SK-MEL-5 (cell line): ENCODE results near the gene CAPN10. TPM values are rescaled to one million over a fixed set of nuclear protein-coding genes. Genes with fewer than 3 reads are reported as not detected.

Experiments used
- DNase-seq: peaks from one replicate; pipeline ENCODE4 v3.0.0-alpha.2; 2016; ENCODE audit warnings: low read depth, low spot score
- in situ Hi-C: cut with HindIII; loops from 2 replicates; pipeline ENCODE4 v1.10.0; 2016; ENCODE audit warnings: low sequenced_read_pairs, high pct_unique_total_duplicates, low pct_unique_long_range_greater_than_20kb
- total RNA-seq: library from RNA; depleted of rRNA; stranded (reverse); fragments of >200 nt; shearing (Covaris generic); gene quantifications from 2 replicates; pipeline ENCODE4 v1.2.3, GENCODE V29; 2014

Gene CAPN10
- total RNA-seq, 1 experiment from 2014 or later: 20.7 TPM

DNA sequence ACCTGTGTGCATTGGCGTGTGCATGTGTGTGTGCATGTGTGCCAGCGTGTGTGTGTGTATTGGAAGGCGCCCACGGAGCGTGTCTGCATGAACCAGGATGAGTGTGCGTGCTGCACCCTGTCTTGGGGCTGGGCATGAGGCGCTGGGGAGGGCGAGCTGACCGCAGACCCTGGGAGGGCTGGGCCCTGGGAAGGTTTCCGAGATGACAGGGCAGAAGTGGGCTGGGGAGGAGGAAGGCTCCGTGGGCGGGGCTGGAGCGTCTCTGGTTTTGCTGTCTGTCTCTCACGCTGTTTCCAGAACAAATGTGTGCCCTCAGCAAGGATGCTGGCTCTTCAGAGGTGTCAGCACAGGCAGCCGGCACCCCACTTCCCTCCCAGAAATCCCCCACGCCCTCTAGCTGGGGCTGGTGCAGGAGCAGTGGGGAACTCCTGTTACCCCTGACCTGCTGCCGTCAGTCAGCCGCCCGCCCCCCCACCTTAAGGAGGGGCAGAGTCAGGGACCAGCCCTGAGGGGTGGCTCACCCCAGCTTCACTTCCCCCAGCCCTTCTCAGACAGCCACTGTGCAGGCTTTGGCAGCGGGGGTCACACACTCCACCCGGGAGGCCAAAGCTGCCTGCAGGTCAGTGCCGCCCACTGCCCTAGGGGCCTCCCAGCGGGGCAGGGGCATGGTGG lies 38.6 kb downstream of the CAPN10 start, which contains the start of gene GPR35:
Gene GPR35, plus strand, starts transcription at position 531 of the 672 bp plus-strand sequence. CDS start 4,473 bp downstream, outside the sequence.
- DNase-seq: no peak
- in situ Hi-C loops: no loop called here

DNA sequence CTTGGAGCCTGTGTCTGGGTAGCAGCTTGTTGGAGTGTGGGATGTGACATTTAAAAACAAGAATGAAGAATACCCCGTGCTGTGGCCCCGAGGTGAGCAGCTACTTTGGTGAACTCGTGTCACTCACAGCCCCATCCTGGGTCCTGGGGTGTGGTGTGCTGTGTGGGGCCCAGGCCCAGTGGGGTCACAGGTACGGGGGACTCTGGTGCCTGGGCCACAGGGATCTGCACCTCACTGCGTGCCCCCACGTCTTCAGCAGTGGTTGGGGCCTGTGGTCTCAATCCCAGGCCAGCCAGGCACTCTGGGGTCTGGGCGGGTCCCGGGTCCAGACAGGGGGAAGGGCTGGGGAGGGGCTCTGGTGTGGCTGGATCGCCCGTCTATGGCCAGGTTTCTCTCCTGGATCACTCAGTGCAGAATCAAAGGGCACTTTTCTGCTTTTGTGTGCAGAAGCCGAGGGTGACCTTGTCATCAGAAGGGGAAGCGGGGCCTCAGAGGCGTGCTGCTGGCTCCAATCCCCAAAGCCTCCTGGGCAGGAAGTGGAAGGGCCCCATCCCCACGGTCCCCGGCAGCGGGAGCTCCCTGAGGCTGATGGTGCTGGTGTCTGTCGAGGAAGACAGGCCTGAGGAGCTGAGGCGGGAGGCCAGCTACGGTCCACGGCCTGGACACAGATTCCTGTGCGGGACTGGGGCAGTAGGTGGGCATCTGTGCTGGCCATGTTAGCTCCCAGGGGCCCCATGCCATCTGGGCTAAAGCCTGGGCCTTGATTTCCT lies 40.2 kb downstream of the CAPN10 start:
- no peak for DNase-seq
- in situ Hi-C loops: no loop called here

DNA sequence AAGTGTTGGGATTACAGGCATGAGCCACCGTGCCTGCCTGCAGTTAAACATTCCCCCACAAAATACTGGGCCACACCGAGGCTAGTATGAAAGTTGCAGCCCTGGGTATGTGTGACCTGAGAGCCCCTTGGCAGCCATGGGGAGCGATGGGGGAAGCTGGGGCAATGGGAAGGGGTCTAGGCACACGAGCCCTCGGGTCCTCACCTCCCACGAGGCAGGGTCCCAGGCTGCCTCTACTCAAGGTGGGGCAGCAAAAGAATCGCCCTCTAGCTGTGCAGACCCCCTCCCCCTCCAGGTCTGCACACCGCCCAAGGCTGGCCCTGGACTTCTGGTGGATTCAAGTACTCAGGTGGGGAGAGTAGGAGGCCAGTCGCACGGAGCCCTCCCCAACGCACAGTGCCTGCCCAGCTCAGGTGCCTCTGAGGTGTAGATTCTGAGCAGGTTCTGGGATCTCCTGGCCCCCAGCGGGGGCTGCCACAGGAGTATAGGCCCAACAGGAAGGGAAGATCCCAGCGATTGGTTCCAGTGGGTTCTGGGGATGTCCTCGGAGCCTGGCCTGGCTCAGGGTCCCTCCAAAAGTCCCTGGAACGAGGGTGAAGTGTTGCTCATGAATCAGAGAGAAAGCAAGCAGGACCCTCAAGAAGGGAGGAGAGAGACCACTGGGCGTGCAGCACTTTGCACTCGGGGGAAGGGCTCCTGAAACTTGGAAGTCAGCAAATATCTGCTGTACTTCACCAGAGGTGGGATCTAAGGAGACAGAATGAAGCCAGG lies 41.4 kb downstream of the CAPN10 start:
- in situ Hi-C loops: no loop called here
- no peak for DNase-seq

DNA sequence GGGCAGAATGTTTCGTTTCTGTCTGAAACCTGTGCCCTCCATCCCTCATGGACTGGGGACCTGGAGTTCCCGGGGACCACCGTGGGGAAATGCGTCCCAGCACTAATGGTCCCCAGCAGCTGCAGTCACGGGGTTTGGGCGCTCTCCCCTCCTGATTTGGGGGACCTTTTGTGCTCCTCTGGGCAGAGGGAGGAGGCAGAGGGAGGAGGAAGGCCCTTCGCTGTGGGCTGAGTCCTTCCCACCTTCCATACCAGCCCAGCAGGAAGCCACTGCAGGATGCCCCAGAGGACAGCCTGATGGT lies 41.9 kb downstream of the CAPN10 start:
- no peak for DNase-seq
- in situ Hi-C loops: no loop called here

DNA sequence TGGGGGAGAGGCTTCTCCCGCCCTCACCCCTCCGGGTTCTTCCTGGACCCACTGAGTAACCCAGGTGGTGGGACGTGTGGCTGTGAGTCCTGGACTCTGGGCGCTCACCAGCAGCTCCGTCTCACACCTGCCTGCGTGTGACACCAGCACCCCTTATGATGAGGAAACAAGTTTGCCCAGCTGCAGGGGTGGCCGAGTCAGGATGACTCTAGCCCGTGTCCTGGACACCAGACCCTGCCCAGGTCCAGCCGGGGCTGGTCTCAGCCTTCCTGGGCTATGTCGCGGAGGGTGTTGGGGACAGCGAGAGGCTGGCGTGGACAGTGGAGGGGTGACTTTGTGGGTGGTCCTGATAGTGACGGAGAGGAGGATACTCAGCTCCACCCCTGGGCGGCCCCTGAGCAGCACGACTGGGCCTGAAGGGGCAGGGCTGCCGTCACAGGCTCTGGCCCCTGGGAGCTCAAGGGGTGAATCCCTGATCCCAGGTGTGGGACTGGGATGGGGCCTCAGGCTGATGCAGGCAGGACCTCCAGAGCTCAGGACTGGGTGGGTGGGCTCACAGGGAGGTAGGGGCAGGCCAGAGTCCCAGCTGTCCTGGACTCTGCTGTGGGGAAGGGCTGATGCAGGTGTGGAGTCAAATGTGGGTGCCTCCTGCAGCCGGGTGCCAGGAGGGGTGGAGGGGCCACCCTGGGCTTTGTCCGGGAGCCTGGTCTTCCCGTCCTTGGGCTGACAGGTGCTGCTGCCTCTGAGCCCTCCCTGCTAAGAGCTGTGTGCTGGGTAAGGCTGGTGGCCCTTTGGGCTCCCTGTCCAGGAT lies 42.5 kb downstream of the CAPN10 start:
- DNase-seq: no peak
- in situ Hi-C loops: no loop called here

DNA sequence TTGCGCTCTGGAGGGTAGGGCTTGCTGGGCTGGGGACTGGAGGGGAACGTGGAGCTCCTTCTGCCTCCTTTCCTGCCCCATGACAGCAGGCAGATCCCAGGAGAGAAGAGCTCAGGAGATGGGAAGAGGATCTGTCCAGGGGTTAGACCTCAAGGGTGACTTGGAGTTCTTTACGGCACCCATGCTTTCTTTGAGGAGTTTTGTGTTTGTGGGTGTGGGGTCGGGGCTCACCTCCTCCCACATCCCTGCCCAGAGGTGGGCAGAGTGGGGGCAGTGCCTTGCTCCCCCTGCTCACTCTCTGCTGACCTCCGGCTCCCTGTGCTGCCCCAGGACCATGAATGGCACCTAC lies 43.1 kb downstream of the CAPN10 start:
- in situ Hi-C loops: no loop called here
- DNase-seq: no peak

DNA sequence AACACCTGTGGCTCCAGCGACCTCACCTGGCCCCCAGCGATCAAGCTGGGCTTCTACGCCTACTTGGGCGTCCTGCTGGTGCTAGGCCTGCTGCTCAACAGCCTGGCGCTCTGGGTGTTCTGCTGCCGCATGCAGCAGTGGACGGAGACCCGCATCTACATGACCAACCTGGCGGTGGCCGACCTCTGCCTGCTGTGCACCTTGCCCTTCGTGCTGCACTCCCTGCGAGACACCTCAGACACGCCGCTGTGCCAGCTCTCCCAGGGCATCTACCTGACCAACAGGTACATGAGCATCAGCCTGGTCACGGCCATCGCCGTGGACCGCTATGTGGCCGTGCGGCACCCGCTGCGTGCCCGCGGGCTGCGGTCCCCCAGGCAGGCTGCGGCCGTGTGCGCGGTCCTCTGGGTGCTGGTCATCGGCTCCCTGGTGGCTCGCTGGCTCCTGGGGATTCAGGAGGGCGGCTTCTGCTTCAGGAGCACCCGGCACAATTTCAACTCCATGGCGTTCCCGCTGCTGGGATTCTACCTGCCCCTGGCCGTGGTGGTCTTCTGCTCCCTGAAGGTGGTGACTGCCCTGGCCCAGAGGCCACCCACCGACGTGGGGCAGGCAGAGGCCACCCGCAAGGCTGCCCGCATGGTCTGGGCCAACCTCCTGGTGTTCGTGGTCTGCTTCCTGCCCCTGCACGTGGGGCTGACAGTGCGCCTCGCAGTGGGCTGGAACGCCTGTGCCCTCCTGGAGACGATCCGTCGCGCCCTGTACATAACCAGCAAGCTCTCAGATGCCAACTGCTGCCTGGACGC lies 43.6 kb downstream of the CAPN10 start:
- DNase-seq: no peak
- in situ Hi-C loops: no loop called here

DNA sequence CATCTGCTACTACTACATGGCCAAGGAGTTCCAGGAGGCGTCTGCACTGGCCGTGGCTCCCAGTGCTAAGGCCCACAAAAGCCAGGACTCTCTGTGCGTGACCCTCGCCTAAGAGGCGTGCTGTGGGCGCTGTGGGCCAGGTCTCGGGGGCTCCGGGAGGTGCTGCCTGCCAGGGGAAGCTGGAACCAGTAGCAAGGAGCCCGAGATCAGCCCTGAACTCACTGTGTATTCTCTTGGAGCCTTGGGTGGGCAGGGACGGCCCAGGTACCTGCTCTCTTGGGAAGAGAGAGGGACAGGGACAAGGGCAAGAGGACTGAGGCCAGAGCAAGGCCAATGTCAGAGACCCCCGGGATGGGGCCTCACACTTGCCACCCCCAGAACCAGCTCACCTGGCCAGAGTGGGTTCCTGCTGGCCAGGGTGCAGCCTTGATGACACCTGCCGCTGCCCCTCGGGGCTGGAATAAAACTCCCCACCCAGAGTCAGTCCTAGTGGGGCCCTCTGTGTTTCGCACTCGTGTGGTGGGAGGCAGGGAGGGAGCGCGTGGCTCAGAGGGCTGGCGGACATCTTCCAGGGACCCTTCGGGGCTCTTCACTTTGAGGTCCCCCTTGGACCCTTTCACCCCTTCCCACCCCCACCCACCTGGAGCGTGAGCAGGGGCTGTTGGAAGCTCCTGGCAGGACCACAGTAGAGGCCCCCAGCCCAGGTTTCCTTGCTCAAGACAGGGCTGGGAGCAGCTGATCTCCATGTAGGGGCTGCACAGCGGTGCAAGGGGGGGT lies 44.4 kb downstream of the CAPN10 start:
- DNase-seq: no peak
- in situ Hi-C loops: no loop called here

DNA sequence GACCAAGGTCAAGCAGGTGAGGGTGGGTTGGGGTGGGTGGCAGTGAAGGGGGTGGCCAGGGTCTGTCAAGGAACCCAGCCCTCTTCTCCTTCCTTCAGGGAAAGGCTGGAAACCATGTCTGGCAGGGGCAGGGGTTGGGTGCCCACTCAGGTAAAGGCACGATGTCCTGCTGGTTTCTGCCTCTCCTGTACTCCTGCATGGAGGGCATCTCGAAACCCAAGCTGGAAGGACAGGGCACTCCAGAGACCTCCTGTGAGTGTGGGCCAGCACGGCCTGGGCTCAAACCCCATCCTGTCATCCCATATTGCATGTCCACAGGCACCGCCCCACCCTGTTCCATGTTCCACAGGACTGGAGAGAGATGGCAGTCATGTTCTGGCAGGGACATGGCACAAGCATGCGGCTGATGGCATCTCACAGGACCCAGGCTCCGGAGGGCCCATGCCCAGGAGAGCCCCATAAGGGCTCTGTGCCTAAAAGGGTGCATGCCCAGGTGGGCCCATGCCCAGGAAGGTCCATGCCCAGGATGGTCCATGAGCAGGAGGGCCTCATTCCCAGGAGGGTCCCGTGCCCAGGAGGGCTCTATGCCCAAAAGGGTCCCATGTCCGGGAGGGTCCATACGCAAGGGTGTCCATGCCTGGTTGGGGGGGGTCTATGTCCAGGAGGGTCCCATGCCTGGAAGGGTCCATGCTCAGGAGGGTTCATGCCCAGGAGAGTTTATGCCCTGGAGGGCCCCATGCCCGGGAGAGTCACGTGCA lies 45.2 kb downstream of the CAPN10 start:
- in situ Hi-C loops: no loop called here
- no peak for DNase-seq

DNA sequence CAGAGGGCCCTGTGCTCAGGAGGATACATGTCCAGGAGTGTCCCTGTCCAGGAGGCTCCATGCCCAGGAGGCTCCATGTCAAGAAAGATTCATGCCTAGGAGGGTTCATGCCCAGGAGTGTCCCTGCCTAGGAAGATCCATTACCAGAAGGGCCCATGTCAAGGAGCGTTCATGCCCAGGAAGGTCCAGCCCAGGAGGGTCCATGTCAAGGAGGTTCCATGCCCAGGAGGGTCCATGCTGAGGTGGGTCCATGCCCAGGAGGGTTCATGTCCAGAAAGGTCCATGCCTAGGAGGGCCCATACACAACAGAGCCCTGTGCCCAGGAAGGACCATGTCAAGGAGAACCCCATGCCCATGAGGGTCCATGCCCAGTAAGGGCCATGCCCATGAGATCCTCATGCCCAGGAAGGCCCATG lies 45.8 kb downstream of the CAPN10 start:
- in situ Hi-C loops: no loop called here
- no peak for DNase-seq

DNA sequence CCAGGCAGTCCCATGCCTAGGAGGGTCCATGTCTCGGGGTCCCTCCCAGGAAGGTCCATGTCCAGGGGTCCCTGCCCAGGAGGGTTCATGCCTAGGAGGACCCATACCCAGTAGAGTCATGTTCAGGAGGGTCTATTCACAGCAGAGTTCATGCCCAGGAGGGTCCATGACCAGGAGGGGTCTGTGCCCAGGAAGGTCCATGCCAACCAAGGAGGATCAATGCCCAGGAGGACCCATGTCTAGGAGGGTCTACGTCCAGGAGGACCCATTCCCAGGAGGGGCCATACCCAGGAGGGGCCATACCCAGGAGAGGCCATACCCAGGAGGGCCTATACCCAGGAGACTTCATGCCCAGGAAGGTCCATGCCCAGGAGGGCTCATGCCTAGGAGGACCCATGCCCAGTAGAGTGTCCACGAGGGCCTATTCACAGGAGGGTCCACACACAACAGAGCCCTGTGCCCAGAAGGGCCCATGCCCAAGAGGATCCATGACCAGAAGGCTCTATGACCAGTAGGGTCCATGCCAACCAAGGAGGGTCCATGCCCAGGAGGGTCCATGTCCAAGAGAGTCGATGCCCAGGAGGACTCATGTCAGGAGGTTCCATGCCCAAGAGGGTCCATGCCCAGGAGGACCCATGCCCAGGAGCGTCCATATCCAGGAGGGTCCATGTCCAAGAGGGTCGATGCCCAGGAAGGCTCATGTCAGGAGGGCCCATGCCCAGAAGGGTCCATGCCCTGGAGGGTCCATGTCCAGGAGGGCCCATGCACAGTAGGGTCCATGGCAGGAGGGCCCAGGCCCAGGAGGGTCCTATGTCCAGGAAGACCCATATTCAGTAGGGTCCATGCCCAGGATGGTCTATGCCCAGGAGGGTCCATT lies 48.8 kb downstream of the CAPN10 start:
- in situ Hi-C loops: no loop called here
- no peak for DNase-seq

DNA sequence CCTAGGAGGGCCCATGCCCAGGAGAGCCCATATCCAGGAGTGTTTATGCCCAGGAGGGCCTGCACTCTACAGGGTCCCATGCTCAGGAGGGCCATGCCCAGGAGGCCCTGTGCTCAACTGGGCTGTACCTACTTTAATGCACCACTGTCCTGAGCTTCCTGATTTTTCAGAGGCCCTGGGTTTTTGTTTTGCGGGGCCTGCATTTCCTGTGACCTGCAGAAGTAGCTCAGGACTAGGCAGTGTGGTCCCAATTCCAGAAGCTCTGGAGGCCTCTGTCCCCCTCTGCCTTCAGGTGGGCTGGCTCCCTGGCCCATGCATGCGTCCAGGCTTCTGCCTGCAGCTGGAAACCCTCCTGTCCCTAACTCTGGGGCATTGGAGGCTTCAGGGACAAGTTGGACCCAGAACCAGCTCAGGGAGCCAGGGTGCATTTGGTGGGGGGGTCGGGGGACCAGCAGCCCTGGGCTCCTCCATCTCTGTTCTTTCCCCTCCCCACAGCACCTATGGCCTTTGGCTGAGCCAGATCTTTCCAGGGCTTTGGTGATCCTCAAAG lies 49.5 kb downstream of the CAPN10 start:
- no peak for DNase-seq

DNA sequence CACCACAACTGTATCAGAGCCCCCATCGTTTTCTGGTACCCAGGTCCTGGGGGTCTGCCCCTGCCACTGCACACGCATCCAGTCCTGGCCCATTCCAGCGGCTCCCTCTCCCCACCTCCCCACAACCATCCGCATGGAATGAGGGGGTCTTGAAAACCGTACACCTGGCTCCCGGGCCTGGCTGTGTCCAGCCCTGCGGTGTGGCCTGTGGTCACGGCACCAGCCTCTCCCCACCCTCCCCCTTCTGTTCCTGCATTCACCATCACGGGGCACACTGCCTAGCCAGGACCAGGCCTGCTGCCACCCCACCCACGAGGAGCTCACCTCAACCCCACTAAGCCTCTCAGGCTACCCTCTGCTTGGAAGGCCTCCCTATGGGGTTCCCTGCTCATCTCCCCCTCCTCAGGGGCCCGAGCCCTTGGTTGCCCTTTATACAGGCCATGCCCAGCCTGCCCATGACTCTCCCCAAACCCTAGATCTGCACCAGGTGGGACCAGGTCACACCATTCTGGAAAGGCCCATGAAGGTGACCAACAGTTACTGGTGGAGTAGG lies 50.1 kb downstream of the CAPN10 start:
- no peak for DNase-seq
- in situ Hi-C loops: no loop called here

More for the DNA sequence above, 49.5 kb downstream of the CAPN10 start:
- in situ Hi-C loops: no loop called here

DNA sequence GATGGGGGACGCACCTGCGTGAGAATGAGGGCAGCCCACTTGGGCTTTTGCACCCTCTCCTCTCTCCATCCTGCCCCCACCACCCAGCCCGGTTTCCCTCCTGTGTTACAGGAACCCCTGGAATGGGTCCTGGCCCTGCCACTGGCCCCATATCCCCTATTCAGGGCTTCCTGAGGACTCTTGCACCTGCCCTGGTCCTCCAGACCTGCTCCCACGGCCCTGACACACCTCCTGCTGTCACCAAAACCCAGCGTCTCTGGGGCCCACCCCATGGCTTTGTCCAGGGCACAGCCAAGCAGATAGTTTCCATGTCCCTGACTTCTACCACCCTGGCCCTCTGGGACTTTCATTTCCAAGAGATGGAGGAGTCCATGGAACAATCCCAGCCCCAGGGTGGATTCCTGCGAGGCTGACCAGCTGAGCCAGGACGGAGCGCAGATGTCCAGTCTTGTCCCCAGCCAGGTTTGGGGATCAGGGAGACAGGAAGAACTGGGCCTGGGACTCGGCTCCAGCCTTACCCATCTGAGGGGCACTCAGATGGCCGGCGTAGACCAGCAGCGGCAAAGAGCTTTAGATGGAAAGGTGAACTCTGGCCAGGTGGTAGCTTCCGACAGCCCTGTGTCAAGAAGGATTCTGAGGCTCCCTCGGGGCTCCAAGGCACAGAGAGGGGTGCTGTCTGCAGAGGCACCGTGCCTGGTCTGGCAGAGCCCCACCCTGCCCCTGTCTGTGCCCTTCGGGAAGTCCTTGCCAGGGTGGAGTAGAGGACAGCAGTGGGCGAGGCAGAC lies 50.8 kb downstream of the CAPN10 start:
- in situ Hi-C loops: no loop called here
- DNase-seq: no peak
